Lung (tissue), 12 donors: ENCODE results near the gene PLCL1. TPM values are rescaled to one million over a fixed set of nuclear protein-coding genes. Genes with fewer than 3 reads are reported as not detected.
"Not testable (repeated sequence)": the region's sequence is repeated elsewhere in the genome, so short reads cannot be mapped to it uniquely, and the experiment has no call there.

ENCODE experiments used
- ATAC-seq: fragments of 200-7000 bp; cut with Tn5 transposase; one replicate; pipeline ENCODE4 v1.9.1; 2020; ENCODE audit warnings: moderate number of reproducible peaks; ENCODE audit not compliant: insufficient read depth, low FRiP score
- DNase-seq, 3 donors: peaks; one replicate each; pipeline ENCODE4 v3.0.0-alpha.2; 2013 to 2017
- H3K27ac ChIP-seq, 2 donors: one replicate each; pipeline ENCODE4 v1.5.1; 2013; ENCODE audit warnings: mild to moderate bottlenecking in 2 of 2, moderate library complexity in 2 of 2, control low read depth in 1 of 2, inconsistent platforms in 1 of 2, low read depth in 1 of 2, low read length in 1 of 2
- H3K27me3 ChIP-seq, 3 donors: one replicate each; pipeline ENCODE4 v1.5.1; 2013; ENCODE audit warnings: low read length in 2 of 3; ENCODE audit not compliant: control insufficient read depth in 3 of 3, insufficient read depth in 3 of 3
- H3K36me3 ChIP-seq, 4 donors: one replicate each; pipeline ENCODE4 v1.5.1; 2013; ENCODE audit warnings: low read length in 4 of 4, mild to moderate bottlenecking in 1 of 4, moderate library complexity in 1 of 4; ENCODE audit not compliant: control insufficient read depth in 4 of 4, insufficient read depth in 4 of 4
- H3K4me1 ChIP-seq, 5 donors: one replicate each; pipeline ENCODE4 v1.5.1; 2013; ENCODE audit warnings: low read length in 5 of 5, mild to moderate bottlenecking in 2 of 5, moderate library complexity in 1 of 5; ENCODE audit not compliant: control insufficient read depth in 5 of 5, insufficient read depth in 5 of 5
- H3K4me3 ChIP-seq: one replicate; pipeline ENCODE4 v1.5.1; 2013; ENCODE audit warnings: mild to moderate bottlenecking, control low read depth, moderate library complexity
- H3K9ac ChIP-seq, 2 donors: one replicate each; pipeline ENCODE4 v1.5.1; 2013; ENCODE audit warnings: low read length in 2 of 2, control low read depth in 1 of 2; ENCODE audit not compliant: insufficient read depth in 1 of 2
- H3K9me3 ChIP-seq, 4 donors: one replicate each; pipeline ENCODE4 v1.5.1; 2013; ENCODE audit warnings: low read length in 3 of 4, mild to moderate bottlenecking in 1 of 4, moderate library complexity in 1 of 4; ENCODE audit not compliant: control insufficient read depth in 4 of 4, insufficient read depth in 3 of 4
- WGBS, 2 donors: extraction: QIAGEN DNeasy Blood & Tissue Kit; methylation state at CpG; one replicate each; pipeline ENCODE4 v1.1.7; 2013; 5-methylcytosine and 5-hydroxymethylcytosine counted together
- polyA plus RNA-seq, 2 donors: library from polyadenylated mRNA; stranded (reverse); fragments of 200-250 nt; gene quantifications; one replicate each; pipeline ENCODE4 v1.2.1, GENCODE V29; 2013
- total RNA-seq, 2 donors: library from RNA; depleted of rRNA in 1 of 2; stranded (reverse); fragments of >200 nt in 1 of 2; gene quantifications; one replicate each; pipeline ENCODE4 v1.2.1, GENCODE V29; 2014 to 2021
- TF ChIP-seq, protein P1 (sequence below): IDR thresholded peaks from 2 replicates; pipeline ENCODE4 v1.5.1; 2012; ENCODE audit warnings: mild to moderate bottlenecking; ENCODE audit errors: control extremely low read depth, extremely low read depth
- donor health status: control.
- donor health status: control.
- donor health status: Bipolar disorder and iron deficiency.
- donor health status: healthy.
- donor health status: DM: yes; HTN: yes; CAD: no.

The PLCL1 gene
- total and polyA plus RNA-seq, 4 donors: 1.1 to 13.0 (median 2.9) TPM

GRCh38 chr2:197828464-197829135 lies 24.2 kb downstream of the PLCL1 start:
- H3K4me3 ChIP-seq: no peak overlapping the region
- DNase-seq: peak in 2 of 3 donors; percentile 22 to 46
- peaks cover 0 to 12% (median 0%) of the 10 kb centered on the region in 5 donors for H3K4me1 ChIP-seq
- H3K36me3 ChIP-seq: no peaks in the 10 kb centered on the region
- TF ChIP-seq, protein P1, sequence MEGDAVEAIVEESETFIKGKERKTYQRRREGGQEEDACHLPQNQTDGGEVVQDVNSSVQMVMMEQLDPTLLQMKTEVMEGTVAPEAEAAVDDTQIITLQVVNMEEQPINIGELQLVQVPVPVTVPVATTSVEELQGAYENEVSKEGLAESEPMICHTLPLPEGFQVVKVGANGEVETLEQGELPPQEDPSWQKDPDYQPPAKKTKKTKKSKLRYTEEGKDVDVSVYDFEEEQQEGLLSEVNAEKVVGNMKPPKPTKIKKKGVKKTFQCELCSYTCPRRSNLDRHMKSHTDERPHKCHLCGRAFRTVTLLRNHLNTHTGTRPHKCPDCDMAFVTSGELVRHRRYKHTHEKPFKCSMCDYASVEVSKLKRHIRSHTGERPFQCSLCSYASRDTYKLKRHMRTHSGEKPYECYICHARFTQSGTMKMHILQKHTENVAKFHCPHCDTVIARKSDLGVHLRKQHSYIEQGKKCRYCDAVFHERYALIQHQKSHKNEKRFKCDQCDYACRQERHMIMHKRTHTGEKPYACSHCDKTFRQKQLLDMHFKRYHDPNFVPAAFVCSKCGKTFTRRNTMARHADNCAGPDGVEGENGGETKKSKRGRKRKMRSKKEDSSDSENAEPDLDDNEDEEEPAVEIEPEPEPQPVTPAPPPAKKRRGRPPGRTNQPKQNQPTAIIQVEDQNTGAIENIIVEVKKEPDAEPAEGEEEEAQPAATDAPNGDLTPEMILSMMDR: no peak
- H3K9ac ChIP-seq: no peak overlapping the region
- no peaks in the 10 kb centered on the region for H3K27me3 ChIP-seq
- WGBS, 2 donors: 52 to 76% methylated on average over 1 of the region's 1 CpG
- ATAC-seq: no peak
- H3K9me3 ChIP-seq: no peaks in the 10 kb centered on the region
- H3K27ac ChIP-seq: no peak overlapping the region

DNA sequence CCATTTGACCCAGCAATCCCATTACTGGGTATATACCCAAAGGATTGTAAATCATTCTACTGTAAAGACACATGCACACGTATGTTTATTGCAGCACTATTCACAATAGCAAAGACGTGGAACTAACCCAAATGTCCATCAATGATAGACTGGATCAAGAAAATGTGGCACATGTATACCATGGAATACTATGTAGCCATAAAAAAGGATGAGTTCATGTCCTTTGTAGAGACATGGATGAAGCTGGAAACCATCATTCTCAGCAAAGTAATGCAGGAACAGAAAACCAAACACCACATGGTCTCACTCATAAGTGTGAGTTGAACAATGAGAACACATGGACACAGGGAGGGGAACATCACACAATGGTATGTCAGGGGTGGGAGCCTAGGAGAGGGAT lies 30.4 kb downstream of the PLCL1 start:
- H3K4me1 ChIP-seq: peaks cover 0 to 12% (median 0%) of the 10 kb centered on the region in 5 donors
- not testable (repeated sequence) for H3K27ac ChIP-seq, H3K9me3 ChIP-seq, H3K9ac ChIP-seq, H3K36me3 ChIP-seq, DNase-seq, ATAC-seq, H3K27me3 ChIP-seq, H3K4me3 ChIP-seq
- WGBS, 2 donors: 97% methylated on average over 2 of the region's 2 CpGs

DNA sequence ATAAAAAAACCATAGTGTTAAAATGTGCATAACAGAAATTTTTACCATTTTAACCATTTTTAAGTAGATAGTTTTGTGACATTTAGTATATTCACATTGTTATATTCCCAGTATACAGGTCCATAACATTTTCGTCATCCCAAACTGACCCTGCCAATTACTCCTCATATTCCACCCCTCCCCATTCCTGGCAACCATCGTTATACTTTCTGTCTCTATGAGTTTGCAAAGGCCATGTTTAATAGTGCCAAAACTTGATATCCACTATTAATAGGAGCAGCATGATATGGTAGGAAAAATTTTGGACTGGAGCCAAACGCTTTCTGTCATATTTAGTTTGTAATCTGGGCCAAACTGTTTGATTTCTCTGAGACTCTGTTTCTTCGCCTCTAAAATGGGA lies 30.9 kb downstream of the PLCL1 start:
- Histone ChIP-seq H3K4me1 (peaks cover 0 to 15% (median 0%) of the 10 kb centered on the region in 5 donors), H3K27ac (no peak overlapping the region), H3K9me3 (no peaks in the 10 kb centered on the region), H3K36me3 (no peaks in the 10 kb centered on the region), H3K27me3 (no peaks in the 10 kb centered on the region), H3K9ac (no peak overlapping the region), H3K4me3 (no peak overlapping the region)
- ATAC-seq (no peak), DNase-seq (peak in 1 of 3 donors; percentile 23)
- WGBS, 2 donors: 60 to 79% methylated on average over 4 of the region's 4 CpGs
- TF ChIP-seq, protein P1: no peak

GRCh38 chr2:197838036-197838435 lies 33.6 kb downstream of the PLCL1 start:
- ATAC-seq (peak; percentile 77), DNase-seq (peak; percentile 39 to 88 (median 84))
- no peak overlapping the region for H3K27ac ChIP-seq
- TF ChIP-seq, protein P1: no peak
- H3K36me3 ChIP-seq: no peaks in the 10 kb centered on the region
- peaks cover 0 to 19% (median 0%) of the 10 kb centered on the region in 5 donors for H3K4me1 ChIP-seq
- H3K9ac ChIP-seq: peak overlapping the region in 1 of 2 donors; percentile 80
- no peak overlapping the region for H3K4me3 ChIP-seq
- no peaks in the 10 kb centered on the region for H3K27me3 ChIP-seq
- 4 to 11% methylated on average over 5 of the region's 5 CpGs for WGBS, 2 donors
- no peaks in the 10 kb centered on the region for H3K9me3 ChIP-seq
